HepG2 (cell line): ENCODE data around the gene ARHGEF10L. TPM values are rescaled to one million over a fixed set of nuclear protein-coding genes. Genes with fewer than 3 reads are reported as not detected.

ENCODE experiments used
- ARID4A ChIP-seq: sonication (generic); formaldehyde crosslinking; IDR thresholded peaks from 2 replicates; pipeline ENCODE4 v1.5.0; 2020; ENCODE audit warnings: mild to moderate bottlenecking, missing genetic modification reagents, borderline replicate concordance
- DMAP1 ChIP-seq: IDR thresholded peaks from 2 replicates; pipeline ENCODE4 v1.6.1; 2016
- GABPB1 ChIP-seq: IDR thresholded peaks from 2 replicates; pipeline ENCODE4 v1.6.1; 2016; ENCODE audit warnings: mild to moderate bottlenecking, missing genetic modification reagents, moderate library complexity, missing compliant biosample characterization
- KLF12 ChIP-seq: sonication (generic); formaldehyde crosslinking; IDR thresholded peaks from 2 replicates; pipeline ENCODE4 v1.4.0; 2020; ENCODE audit warnings: missing genetic modification reagents, borderline replicate concordance
- RAD21 ChIP-seq: fragments of 450-650 bp; formaldehyde crosslinking; IDR thresholded peaks from 2 replicates; pipeline ENCODE4 v1.5.0; 2020; ENCODE audit warnings: mild to moderate bottlenecking
- RCOR2 ChIP-seq: IDR thresholded peaks from 2 replicates; pipeline ENCODE4 v1.6.1; 2016; ENCODE audit warnings: missing biosample characterization, missing genetic modification reagents
- TARDBP ChIP-seq: sonication (generic); formaldehyde crosslinking; IDR thresholded peaks from 2 replicates; pipeline ENCODE4 v1.8.0; 2022; ENCODE audit warnings: mild to moderate bottlenecking, missing genetic modification reagents
- ZNF276 ChIP-seq: sonication (generic); formaldehyde crosslinking; IDR thresholded peaks from 2 replicates; pipeline ENCODE4 v1.4.0; 2020; ENCODE audit warnings: mild to moderate bottlenecking, low read depth, missing genetic modification reagents
- ZNF547 ChIP-seq: sonication (generic); formaldehyde crosslinking; IDR thresholded peaks from 2 replicates; pipeline ENCODE4 v1.5.1; 2020; ENCODE audit warnings: mild to moderate bottlenecking, missing genetic modification reagents
- ZNF564 ChIP-seq: sonication (generic); formaldehyde crosslinking; IDR thresholded peaks from 2 replicates; pipeline ENCODE4 v1.8.1; 2023; ENCODE audit warnings: mild to moderate bottlenecking, missing genetic modification reagents
- ZNF567 ChIP-seq: sonication (generic); formaldehyde crosslinking; IDR thresholded peaks from 2 replicates; pipeline ENCODE4 v1.8.1; 2023; ENCODE audit warnings: mild to moderate bottlenecking, missing genetic modification reagents, borderline replicate concordance
- polyA plus RNA-seq, 8 experiments: library from polyadenylated mRNA; depleted of rRNA in 3 of 8; stranded (reverse) in 7 of 8; unstranded in 1 of 8; fragments of >200 nt; fragmentation: Illumina TruSeq in 4 of 8; extraction: Trizol in 4 of 8; gene quantifications; 2 replicates each; pipeline versions ENCODE4 v1.2.1 to v1.2.3, GENCODE V29; 2011 to 2016; ENCODE audit warnings: low read depth in 4 of 8, missing spikeins in 1 of 8, mixed read lengths in 1 of 8; ENCODE audit not compliant: insufficient read depth in 1 of 8
- total RNA-seq, 5 experiments: library from RNA; depleted of rRNA; stranded (reverse); fragments of >200 nt; fragmentation: Illumina TruSeq; extraction: Trizol; gene quantifications; 2 replicates each; pipeline ENCODE4 v1.2.3, GENCODE V29; 2016; ENCODE audit warnings: low read depth in 1 of 5
- TF ChIP-seq, protein P1 (sequence below): sonication (generic); formaldehyde crosslinking; IDR thresholded peaks from 2 replicates; pipeline ENCODE4 v1.4.0; 2020; ENCODE audit warnings: missing genetic modification reagents
- TF ChIP-seq, protein P2 (sequence below): sonication (generic); formaldehyde crosslinking; conservative IDR thresholded peaks from 2 replicates; pipeline ENCODE4 v1.5.0; 2020; ENCODE audit warnings: missing genetic modification reagents
- TF ChIP-seq, protein P3 (sequence below): sonication (generic); formaldehyde crosslinking; IDR thresholded peaks from 2 replicates; pipeline ENCODE4 v1.5.0; 2020; ENCODE audit warnings: missing genetic modification reagents, mild to moderate bottlenecking, borderline replicate concordance
- TF ChIP-seq, protein P4 (sequence below): sonication (generic); formaldehyde crosslinking; IDR thresholded peaks from 2 replicates; pipeline ENCODE4 v1.8.1; 2023; ENCODE audit warnings: mild to moderate bottlenecking, missing genetic modification reagents

ARHGEF10L gene
- total and polyA plus RNA-seq, 2 of the 13 experiments (the other 11 are each of a cell fraction or from before 2014, with no cell fraction given), result 46.5 to 78.3 TPM

GRCh38 chr1:17579951-17580939, 40.7 kb downstream of the ARHGEF10L start (continued):
- TF ChIP-seq, protein P1, sequence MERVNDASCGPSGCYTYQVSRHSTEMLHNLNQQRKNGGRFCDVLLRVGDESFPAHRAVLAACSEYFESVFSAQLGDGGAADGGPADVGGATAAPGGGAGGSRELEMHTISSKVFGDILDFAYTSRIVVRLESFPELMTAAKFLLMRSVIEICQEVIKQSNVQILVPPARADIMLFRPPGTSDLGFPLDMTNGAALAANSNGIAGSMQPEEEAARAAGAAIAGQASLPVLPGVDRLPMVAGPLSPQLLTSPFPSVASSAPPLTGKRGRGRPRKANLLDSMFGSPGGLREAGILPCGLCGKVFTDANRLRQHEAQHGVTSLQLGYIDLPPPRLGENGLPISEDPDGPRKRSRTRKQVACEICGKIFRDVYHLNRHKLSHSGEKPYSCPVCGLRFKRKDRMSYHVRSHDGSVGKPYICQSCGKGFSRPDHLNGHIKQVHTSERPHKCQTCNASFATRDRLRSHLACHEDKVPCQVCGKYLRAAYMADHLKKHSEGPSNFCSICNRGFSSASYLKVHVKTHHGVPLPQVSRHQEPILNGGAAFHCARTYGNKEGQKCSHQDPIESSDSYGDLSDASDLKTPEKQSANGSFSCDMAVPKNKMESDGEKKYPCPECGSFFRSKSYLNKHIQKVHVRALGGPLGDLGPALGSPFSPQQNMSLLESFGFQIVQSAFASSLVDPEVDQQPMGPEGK (CRISPR knock-in tag), result peak; percentile 76
- TF ChIP-seq DMAP1 (CRISPR knock-in tag), result no peak; the same call in 1 of the 2 replicates
- peak; percentile 74 for TF ChIP-seq TARDBP
- TF ChIP-seq, protein P2, sequence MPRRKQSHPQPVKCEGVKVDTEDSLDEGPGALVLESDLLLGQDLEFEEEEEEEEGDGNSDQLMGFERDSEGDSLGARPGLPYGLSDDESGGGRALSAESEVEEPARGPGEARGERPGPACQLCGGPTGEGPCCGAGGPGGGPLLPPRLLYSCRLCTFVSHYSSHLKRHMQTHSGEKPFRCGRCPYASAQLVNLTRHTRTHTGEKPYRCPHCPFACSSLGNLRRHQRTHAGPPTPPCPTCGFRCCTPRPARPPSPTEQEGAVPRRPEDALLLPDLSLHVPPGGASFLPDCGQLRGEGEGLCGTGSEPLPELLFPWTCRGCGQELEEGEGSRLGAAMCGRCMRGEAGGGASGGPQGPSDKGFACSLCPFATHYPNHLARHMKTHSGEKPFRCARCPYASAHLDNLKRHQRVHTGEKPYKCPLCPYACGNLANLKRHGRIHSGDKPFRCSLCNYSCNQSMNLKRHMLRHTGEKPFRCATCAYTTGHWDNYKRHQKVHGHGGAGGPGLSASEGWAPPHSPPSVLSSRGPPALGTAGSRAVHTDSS (CRISPR knock-in tag), result no peak
- TF ChIP-seq ZNF276, result no peak
- peak; percentile 55; the same call in 1 of the 2 replicates for TF ChIP-seq ZNF564 (CRISPR knock-in tag)
- TF ChIP-seq RCOR2, result peak; percentile 60; the same call in 1 of the 2 replicates
- TF ChIP-seq, protein P3, sequence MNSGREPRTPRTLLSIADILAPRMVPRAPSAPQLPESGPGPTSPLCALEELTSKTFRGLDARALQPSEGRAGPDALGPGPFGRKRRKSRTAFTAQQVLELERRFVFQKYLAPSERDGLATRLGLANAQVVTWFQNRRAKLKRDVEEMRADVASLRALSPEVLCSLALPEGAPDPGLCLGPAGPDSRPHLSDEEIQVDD (CRISPR knock-in tag), result no peak
- peak; percentile 85 for TF ChIP-seq GABPB1 (CRISPR knock-in tag)
- peak; percentile 94 for TF ChIP-seq ZNF567 (CRISPR knock-in tag)
- TF ChIP-seq, protein P4, sequence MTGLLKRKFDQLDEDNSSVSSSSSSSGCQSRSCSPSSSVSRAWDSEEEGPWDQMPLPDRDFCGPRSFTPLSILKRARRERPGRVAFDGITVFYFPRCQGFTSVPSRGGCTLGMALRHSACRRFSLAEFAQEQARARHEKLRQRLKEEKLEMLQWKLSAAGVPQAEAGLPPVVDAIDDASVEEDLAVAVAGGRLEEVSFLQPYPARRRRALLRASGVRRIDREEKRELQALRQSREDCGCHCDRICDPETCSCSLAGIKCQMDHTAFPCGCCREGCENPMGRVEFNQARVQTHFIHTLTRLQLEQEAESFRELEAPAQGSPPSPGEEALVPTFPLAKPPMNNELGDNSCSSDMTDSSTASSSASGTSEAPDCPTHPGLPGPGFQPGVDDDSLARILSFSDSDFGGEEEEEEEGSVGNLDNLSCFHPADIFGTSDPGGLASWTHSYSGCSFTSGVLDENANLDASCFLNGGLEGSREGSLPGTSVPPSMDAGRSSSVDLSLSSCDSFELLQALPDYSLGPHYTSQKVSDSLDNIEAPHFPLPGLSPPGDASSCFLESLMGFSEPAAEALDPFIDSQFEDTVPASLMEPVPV (CRISPR knock-in tag), result peak; percentile 59; the same call in 1 of the 2 replicates
- TF ChIP-seq KLF12 (CRISPR knock-in tag), result no peak
- TF ChIP-seq ZNF547, result no peak
- peak; percentile 48; the same call in 1 of the 2 replicates for TF ChIP-seq RAD21 (CRISPR knock-in tag)
- peak; percentile 81 for TF ChIP-seq ARID4A (CRISPR knock-in tag)
